ENCODE measurements around the gene NDRG2.

Gene NDRG2

DNA sequence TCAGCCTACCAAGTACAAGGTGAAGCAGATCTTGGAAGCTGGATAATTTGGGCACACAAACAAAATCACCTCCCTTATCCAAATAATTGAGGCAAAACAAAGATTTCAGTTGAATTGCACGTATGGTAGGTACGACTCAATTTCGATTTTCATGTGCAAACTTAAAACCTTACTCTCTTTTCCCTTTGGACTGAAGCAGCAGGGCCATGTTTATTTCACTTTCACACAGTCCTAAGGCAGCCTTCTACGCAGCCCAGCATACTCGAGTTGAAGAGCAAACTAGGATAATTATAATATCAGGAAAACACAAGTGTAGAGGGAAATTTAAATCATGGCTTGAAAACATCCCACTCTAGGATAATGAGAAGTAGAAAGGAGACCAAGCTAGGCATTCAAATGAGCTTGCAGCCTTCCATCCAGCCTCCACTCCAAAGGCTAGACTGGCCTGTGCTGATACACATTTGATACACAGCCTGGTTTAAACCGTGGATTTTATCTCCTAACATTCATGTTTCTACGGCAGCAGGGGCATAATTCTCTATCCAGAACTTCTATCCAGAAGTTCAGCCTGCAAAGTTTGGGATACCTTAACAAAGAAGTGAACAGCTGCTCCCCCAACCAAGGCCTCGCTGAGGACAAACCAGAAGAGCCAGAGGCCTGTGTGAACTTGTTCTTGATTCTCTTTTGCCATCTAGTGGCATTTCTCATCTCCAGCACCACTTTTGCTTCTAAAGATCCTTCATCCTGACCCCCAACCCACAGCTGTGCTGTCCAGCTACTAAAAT is 14.9 kb upstream of the NDRG2 start:
- Histone ChIP-seq H3K9me3 (ENCODE audit: insufficient read depth, low read length) (no peaks in the 10 kb centered on the region), H3K4me1 (ENCODE audit: insufficient read depth, insufficient read length) (peaks cover 3% of the 10 kb centered on the region), H3K27me3 (ENCODE audit: insufficient read depth, insufficient read length) (no peaks in the 10 kb centered on the region), H3K9ac (ENCODE audit: insufficient read length, low read depth) (no peak overlapping the region), H3K4me3 (ENCODE audit: insufficient read length, low read depth) (no peak overlapping the region), H3K36me3 (ENCODE audit: insufficient read depth, insufficient read length, low read length) (no peaks in the 10 kb centered on the region)
- no peak for DNase-seq (ENCODE audit: low read depth, low spot score)
- no peak for TF ChIP-seq ZNF274 (IDR thresholded peaks at IDR 0.05; ENCODE audit: low read depth, low read length)

DNA sequence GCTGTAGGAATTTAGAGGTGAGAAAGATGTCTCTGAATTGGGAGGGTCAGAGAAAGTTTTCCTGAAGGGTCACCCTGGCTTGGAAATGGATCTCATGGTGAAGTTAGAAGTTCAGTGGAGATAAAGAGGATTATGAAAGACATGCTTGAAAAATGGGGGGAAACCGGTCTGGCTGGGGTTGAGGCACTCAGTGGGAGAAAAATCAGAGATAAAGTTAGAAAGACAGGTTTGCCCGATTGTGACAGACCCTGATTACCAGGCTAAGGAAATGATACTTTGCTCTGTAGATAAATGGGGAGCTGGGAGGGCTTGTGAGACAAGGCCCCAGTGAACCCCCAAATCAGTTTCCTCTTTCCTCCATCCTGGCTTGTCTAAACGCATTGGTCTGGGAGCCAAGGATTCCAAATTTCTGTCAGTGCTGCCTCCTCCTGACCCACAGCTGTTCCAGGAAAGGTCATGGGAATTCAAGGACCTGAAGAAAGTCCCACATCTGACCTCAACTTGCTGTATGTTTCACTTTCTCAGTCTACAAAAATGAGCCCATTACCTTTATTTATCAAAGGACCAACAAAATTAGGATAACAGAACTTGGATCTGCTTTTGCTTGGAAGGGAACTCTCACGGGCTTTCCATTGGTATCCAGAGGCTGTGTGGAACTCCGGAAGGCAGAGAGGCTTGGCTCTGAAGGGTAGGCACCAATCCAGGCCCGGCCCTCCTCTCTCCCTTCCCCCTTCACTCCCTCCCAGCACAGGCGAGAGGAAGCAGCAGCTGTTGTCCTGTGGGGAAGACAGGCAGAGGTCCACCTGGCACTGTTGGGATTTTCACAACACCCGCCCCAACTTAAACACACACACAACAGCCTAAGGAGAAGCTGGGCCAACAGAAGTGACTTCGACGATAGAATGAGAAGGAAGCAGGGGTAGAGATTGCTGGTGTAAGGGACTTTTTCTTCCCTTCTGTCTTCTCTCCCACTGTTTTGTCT is 13.9 kb upstream of the NDRG2 start:
- H3K9ac ChIP-seq (ENCODE audit: insufficient read length, low read depth): no peak overlapping the region
- no peaks in the 10 kb centered on the region for H3K4me1 ChIP-seq (ENCODE audit: insufficient read depth, insufficient read length)
- no peak for DNase-seq (ENCODE audit: low read depth, low spot score)

DNA sequence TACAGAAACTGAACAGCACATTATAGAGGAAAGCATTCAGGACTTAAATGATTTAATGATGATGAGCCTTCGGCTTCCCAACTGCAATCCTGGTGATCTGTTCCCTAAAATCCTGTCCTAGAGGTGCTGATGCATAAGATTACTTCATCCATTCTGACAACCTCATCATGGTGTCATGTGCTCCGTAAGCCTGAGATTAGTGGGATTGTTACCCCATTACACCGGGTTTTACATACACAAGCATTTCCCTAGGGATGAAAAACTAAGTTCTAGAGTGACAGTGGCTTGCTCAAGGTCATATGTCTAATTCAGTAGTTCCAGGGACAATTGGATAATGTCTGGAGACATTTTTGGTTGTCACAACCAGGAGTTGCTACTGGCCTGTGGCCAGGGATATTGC is 12.3 kb upstream of the NDRG2 start:
- Histone ChIP-seq H3K4me3 (ENCODE audit: insufficient read length, low read depth) (no peak overlapping the region), H3K27me3 (ENCODE audit: insufficient read depth, insufficient read length) (no peaks in the 10 kb centered on the region), H3K9ac (ENCODE audit: insufficient read length, low read depth) (no peak overlapping the region), H3K9me3 (ENCODE audit: insufficient read depth, low read length) (no peaks in the 10 kb centered on the region), H3K4me1 (ENCODE audit: insufficient read depth, insufficient read length) (peaks cover 2% of the 10 kb centered on the region), H3K36me3 (ENCODE audit: insufficient read depth, insufficient read length, low read length) (no peaks in the 10 kb centered on the region)
- TF ChIP-seq ZNF274 (IDR thresholded peaks at IDR 0.05; ENCODE audit: low read depth, low read length) (no peak), YY1 (IDR thresholded peaks at IDR 0.05; ENCODE audit: insufficient read depth, insufficient read length) (no peak), SUZ12 (IDR thresholded peaks at IDR 0.05; ENCODE audit: extremely low read depth, insufficient read depth, insufficient read length) (no peak)
- no peak for DNase-seq (ENCODE audit: low read depth, low spot score)

More for the DNA sequence above, 13.9 kb upstream of the NDRG2 start:
- no peaks in the 10 kb centered on the region for H3K27me3 ChIP-seq (ENCODE audit: insufficient read depth, insufficient read length)
- H3K9me3 ChIP-seq (ENCODE audit: insufficient read depth, low read length): no peaks in the 10 kb centered on the region
- no peaks in the 10 kb centered on the region for H3K36me3 ChIP-seq (ENCODE audit: insufficient read depth, insufficient read length, low read length)
- no peak overlapping the region for H3K4me3 ChIP-seq (ENCODE audit: insufficient read length, low read depth)
- TF ChIP-seq ZNF274 (IDR thresholded peaks at IDR 0.05; ENCODE audit: low read depth, low read length) (no peak), YY1 (IDR thresholded peaks at IDR 0.05; ENCODE audit: insufficient read depth, insufficient read length) (no peak), SUZ12 (IDR thresholded peaks at IDR 0.05; ENCODE audit: extremely low read depth, insufficient read depth, insufficient read length) (no peak)

DNA sequence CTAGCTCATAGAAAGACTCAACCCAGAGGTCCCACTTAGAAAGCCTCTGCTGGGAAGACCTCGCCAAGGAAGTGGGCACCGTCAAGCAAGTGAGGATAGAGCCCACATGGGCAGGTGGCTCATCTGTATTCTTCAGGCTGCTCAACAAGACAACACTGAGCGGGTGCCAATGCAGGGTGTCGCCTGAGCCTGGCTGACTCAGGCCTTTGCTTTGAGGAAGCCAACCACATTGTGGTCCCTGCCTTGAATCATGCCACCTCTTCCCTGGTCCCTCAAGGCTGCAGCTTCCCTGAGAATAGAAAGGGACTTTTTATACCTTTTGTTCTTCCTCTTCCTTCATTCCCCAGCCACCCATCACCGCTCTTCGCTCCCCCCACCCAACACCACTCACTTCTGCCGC is 11.9 kb upstream of the NDRG2 start:
- H3K36me3 ChIP-seq (ENCODE audit: insufficient read depth, insufficient read length, low read length): no peaks in the 10 kb centered on the region
- DNase-seq (ENCODE audit: low read depth, low spot score): no peak
- TF ChIP-seq SUZ12 (IDR thresholded peaks at IDR 0.05; ENCODE audit: extremely low read depth, insufficient read depth, insufficient read length): no peak
- TF ChIP-seq YY1 (IDR thresholded peaks at IDR 0.05; ENCODE audit: insufficient read depth, insufficient read length): no peak
- no peak for TF ChIP-seq ZNF274 (IDR thresholded peaks at IDR 0.05; ENCODE audit: low read depth, low read length)
- no peak overlapping the region for H3K9ac ChIP-seq (ENCODE audit: insufficient read length, low read depth)
- no peaks in the 10 kb centered on the region for H3K27me3 ChIP-seq (ENCODE audit: insufficient read depth, insufficient read length)
- no peaks in the 10 kb centered on the region for H3K9me3 ChIP-seq (ENCODE audit: insufficient read depth, low read length)
- no peak overlapping the region for H3K4me3 ChIP-seq (ENCODE audit: insufficient read length, low read depth)
- peaks cover 2% of the 10 kb centered on the region for H3K4me1 ChIP-seq (ENCODE audit: insufficient read depth, insufficient read length)

DNA sequence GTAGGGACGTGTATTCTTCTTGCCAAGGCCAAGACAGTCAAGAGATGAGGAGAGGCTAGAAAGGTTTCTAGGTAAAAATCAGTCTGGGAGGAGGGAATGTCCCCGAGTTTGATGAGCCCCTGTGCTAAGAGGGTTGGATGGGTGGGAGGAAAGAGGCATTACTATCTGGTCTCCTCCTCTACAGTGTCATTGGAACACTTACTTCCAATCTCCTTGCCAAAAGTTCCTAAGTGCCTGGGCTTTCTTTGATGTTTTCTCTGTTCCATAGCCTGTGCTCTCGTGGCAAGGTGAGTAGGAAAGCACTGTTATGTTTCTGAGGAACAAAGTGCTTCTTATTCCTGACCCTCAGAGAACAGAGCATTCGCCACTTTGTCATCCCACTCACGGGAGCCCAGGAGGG is 9.8 kb upstream of the NDRG2 start, which contains the start of gene RNASE13:
Gene RNASE13, minus strand, starts transcription at position 101 of the 400 bp plus-strand sequence. CDS start 519 bp downstream, outside the sequence.
- no peaks in the 10 kb centered on the region for H3K36me3 ChIP-seq (ENCODE audit: insufficient read depth, insufficient read length, low read length)
- H3K9me3 ChIP-seq (ENCODE audit: insufficient read depth, low read length): no peaks in the 10 kb centered on the region
- no peak for DNase-seq (ENCODE audit: low read depth, low spot score)
- H3K4me3 ChIP-seq (ENCODE audit: insufficient read length, low read depth): no peak within 1 kb of the TSS
- no peak within 1 kb of the TSS for H3K9ac ChIP-seq (ENCODE audit: insufficient read length, low read depth)
- TF ChIP-seq SUZ12 (IDR thresholded peaks at IDR 0.05; ENCODE audit: extremely low read depth, insufficient read depth, insufficient read length): no peak
- peaks cover 2% of the 10 kb centered on the region for H3K4me1 ChIP-seq (ENCODE audit: insufficient read depth, insufficient read length)
- no peaks in the 10 kb centered on the region for H3K27me3 ChIP-seq (ENCODE audit: insufficient read depth, insufficient read length)

DNA sequence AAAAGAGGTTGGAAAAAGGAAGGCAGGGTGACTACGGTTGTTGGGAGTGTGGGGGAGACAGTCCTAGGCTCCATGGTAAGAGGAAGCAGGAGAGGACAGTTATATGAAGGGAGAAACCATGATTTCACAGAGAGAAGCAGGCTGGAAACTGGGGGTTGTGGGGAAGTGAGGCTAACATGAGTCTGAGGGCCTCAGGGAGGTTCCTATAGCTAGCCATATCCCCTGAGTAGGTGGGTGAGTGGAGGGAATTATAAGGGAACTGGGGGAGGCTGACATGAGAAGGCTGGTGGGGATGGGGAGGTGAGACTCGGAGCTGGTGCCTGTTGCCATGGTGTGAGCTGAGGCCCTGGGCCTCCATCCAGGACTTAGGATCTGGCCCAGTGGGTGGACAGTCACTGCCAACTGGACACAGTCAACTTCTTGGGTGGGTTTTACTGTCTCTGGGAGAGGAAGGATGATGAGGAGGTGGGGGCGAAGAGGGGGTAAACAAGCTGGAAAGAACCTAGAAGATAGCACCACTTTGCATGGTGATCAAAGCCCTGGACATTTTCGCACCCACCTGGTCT is 8.4 kb upstream of the NDRG2 start:
- H3K4me3 ChIP-seq (ENCODE audit: insufficient read length, low read depth): no peak overlapping the region
- H3K9ac ChIP-seq (ENCODE audit: insufficient read length, low read depth): no peak overlapping the region
- no peaks in the 10 kb centered on the region for H3K36me3 ChIP-seq (ENCODE audit: insufficient read depth, insufficient read length, low read length)
- no peak for DNase-seq (ENCODE audit: low read depth, low spot score)
- H3K9me3 ChIP-seq (ENCODE audit: insufficient read depth, low read length): no peaks in the 10 kb centered on the region
- peaks cover 2% of the 10 kb centered on the region for H3K4me1 ChIP-seq (ENCODE audit: insufficient read depth, insufficient read length)
- no peak for TF ChIP-seq SUZ12 (IDR thresholded peaks at IDR 0.05; ENCODE audit: extremely low read depth, insufficient read depth, insufficient read length)
- TF ChIP-seq ZNF274 (IDR thresholded peaks at IDR 0.05; ENCODE audit: low read depth, low read length): no peak
- TF ChIP-seq YY1 (IDR thresholded peaks at IDR 0.05; ENCODE audit: insufficient read depth, insufficient read length): no peak
- H3K27me3 ChIP-seq (ENCODE audit: insufficient read depth, insufficient read length): no peaks in the 10 kb centered on the region

Measured in NT2/D1 (cell line).